K562 (cell line): ENCODE measurements around the gene GBA2. TPM values are rescaled to one million over a fixed set of nuclear protein-coding genes. Genes with fewer than 3 reads are reported as not detected.
A peak's percentile ranks its signal among the peaks of the same experiment; 100 is the strongest.

Experiments
- CREM ChIP-seq: IDR thresholded peaks from 2 replicates; pipeline ENCODE4 v1.6.1; 2014; ENCODE audit warnings: antibody characterized with exemption, low read depth
- FOXA1 ChIP-seq: fragments of 450-650 bp; IDR thresholded peaks from 2 replicates; pipeline ENCODE4 v1.6.1; 2016; ENCODE audit warnings: mild to moderate bottlenecking, borderline replicate concordance
- HDAC1 ChIP-seq, 2 experiments: fragments of 450-650 bp; IDR thresholded peaks; 2 replicates each; pipeline ENCODE4 v1.6.1; 2016 to 2017; ENCODE audit warnings: inconsistent platforms in 1 of 2, mild to moderate bottlenecking in 1 of 2, moderate library complexity in 1 of 2
- HDAC2 ChIP-seq: fragments of 450-650 bp; IDR thresholded peaks from 2 replicates; pipeline ENCODE4 v1.6.1; 2016; ENCODE audit warnings: mild to moderate bottlenecking
- HNRNPK ChIP-seq: fragments of 200-400 bp; formaldehyde crosslinking; IDR thresholded peaks from one replicate; pipeline ENCODE4 v1.6.1; 2018; ENCODE audit warnings: mild to moderate bottlenecking, low read depth, low read length; ENCODE audit not compliant: poor library complexity, severe bottlenecking
- KDM4B ChIP-seq, 2 experiments: fragments of 450-650 bp in 1 of 2; sonication (generic) in 1 of 2; IDR thresholded peaks; 2 replicates each; pipeline ENCODE4 v1.6.1; 2016 to 2017; ENCODE audit warnings: borderline replicate concordance in 2 of 2, antibody characterized with exemption in 1 of 2, low read depth in 1 of 2, mild to moderate bottlenecking in 1 of 2
- KHSRP ChIP-seq: fragments of 450-650 bp; IDR thresholded peaks from 2 replicates; pipeline ENCODE4 v1.6.1; 2017
- MTF1 ChIP-seq: fragments of 250-450 bp; sonication (Bioruptor Pico); IDR thresholded peaks from 2 replicates; pipeline ENCODE4 v1.9.0; 2021; ENCODE audit warnings: moderate library complexity, mild to moderate bottlenecking, inconsistent platforms, borderline replicate concordance
- NCOA1 ChIP-seq: fragments of 450-650 bp; IDR thresholded peaks from 2 replicates; pipeline ENCODE4 v1.6.1; 2016; ENCODE audit warnings: low read depth
- NCOR1 ChIP-seq: fragments of 450-650 bp; IDR thresholded peaks from 2 replicates; pipeline ENCODE4 v1.6.1; 2016; ENCODE audit warnings: mild to moderate bottlenecking, moderate library complexity
- NFATC3 ChIP-seq: fragments of 450-650 bp; IDR thresholded peaks from 2 replicates; pipeline ENCODE4 v1.6.1; 2017; ENCODE audit warnings: mild to moderate bottlenecking
- PRPF4 ChIP-seq: fragments of 200-400 bp; formaldehyde crosslinking; IDR thresholded peaks from one replicate; pipeline ENCODE4 v1.6.1; 2017; ENCODE audit warnings: low read length, low read depth, mild to moderate bottlenecking; ENCODE audit not compliant: insufficient read depth, poor library complexity, severe bottlenecking
- SETDB1 ChIP-seq: IDR thresholded peaks from one replicate; pipeline ENCODE4 v1.6.1; 2012; ENCODE audit warnings: low read length, control low read depth, inconsistent platforms
- SMARCE1 ChIP-seq: fragments of 450-650 bp; IDR thresholded peaks from 2 replicates; pipeline ENCODE4 v1.7.1; 2016; ENCODE audit warnings: mild to moderate bottlenecking
- SNIP1 ChIP-seq: fragments of 450-650 bp; IDR thresholded peaks from 2 replicates; pipeline ENCODE4 v1.7.1; 2017; ENCODE audit warnings: low read depth, mild to moderate bottlenecking
- SP1 ChIP-seq: sonication (generic); formaldehyde crosslinking; IDR thresholded peaks from 2 replicates; pipeline ENCODE4 v1.8.1; 2022; ENCODE audit warnings: mild to moderate bottlenecking, missing genetic modification reagents
- SPI1 ChIP-seq: IDR thresholded peaks from 2 replicates; pipeline ENCODE4 v1.6.1; 2011; ENCODE audit warnings: low read depth, low read length, control low read depth, borderline replicate concordance
- TAF9B ChIP-seq: fragments of 450-650 bp; IDR thresholded peaks from 2 replicates; pipeline ENCODE4 v1.6.1; 2018; ENCODE audit warnings: mild to moderate bottlenecking; ENCODE audit not compliant: partially characterized antibody
- TEAD1 ChIP-seq, 2 experiments: fragments of 450-650 bp in 1 of 2; sonication (generic) in 1 of 2; formaldehyde crosslinking; IDR thresholded peaks; 2 replicates each; pipeline versions ENCODE4 v1.4.0 to v1.8.0; 2020 to 2022; ENCODE audit warnings: mild to moderate bottlenecking in 2 of 2, missing genetic modification reagents in 1 of 2
- TEAD4 ChIP-seq, 2 experiments: sonication (generic) in 1 of 2; formaldehyde crosslinking in 1 of 2; IDR thresholded peaks; 2 replicates each; pipeline versions ENCODE4 v1.6.1 to v1.8.0; 2012 to 2022; ENCODE audit warnings: borderline replicate concordance in 1 of 2, inconsistent platforms in 1 of 2, low read length in 1 of 2, mild to moderate bottlenecking in 1 of 2, missing genetic modification reagents in 1 of 2
- ZBTB8A ChIP-seq: fragments of 450-650 bp; IDR thresholded peaks from 2 replicates; pipeline ENCODE4 v1.6.1; 2018; ENCODE audit warnings: mild to moderate bottlenecking, moderate library complexity; ENCODE audit not compliant: partially characterized antibody
- ZNF124 ChIP-seq: sonication (generic); formaldehyde crosslinking; IDR thresholded peaks from 2 replicates; pipeline ENCODE4 v1.8.1; 2022; ENCODE audit warnings: missing genetic modification reagents
- ZNF184 ChIP-seq: sonication (generic); formaldehyde crosslinking; IDR thresholded peaks from 2 replicates; pipeline ENCODE4 v1.5.0; 2020; ENCODE audit warnings: missing genetic modification reagents
- ZNF3 ChIP-seq: fragments of 250-450 bp; sonication (Bioruptor Pico); IDR thresholded peaks from 2 replicates; pipeline ENCODE4 v1.5.0; 2021; ENCODE audit warnings: mild to moderate bottlenecking, moderate library complexity
- ZNF316 ChIP-seq: fragments of 450-650 bp; IDR thresholded peaks from 2 replicates; pipeline ENCODE4 v1.6.1; 2016
- ZNF507 ChIP-seq: conservative IDR thresholded peaks from 2 replicates; pipeline ENCODE4 v1.6.1; 2017; ENCODE audit warnings: missing genetic modification characterization, missing compliant biosample characterization
- ZNF76 ChIP-seq: fragments of 250-450 bp; sonication (Bioruptor Pico); IDR thresholded peaks from 2 replicates; pipeline ENCODE4 v1.4.0; 2020; ENCODE audit warnings: mild to moderate bottlenecking, moderate library complexity, borderline replicate concordance
- polyA plus RNA-seq, 8 experiments: library from polyadenylated mRNA; depleted of rRNA in 4 of 8; stranded (reverse) in 5 of 8; unstranded in 3 of 8; fragments of >200 nt; fragmentation: Nextera tagmentation in 2 of 8; fragmentation: Illumina TruSeq in 1 of 8; extraction: Ambion mirVana in 2 of 8; extraction: Trizol in 1 of 8; gene quantifications; 2 replicates each; pipeline versions ENCODE4 v1.2.1 to v1.2.3, GENCODE V29; 2011 to 2014; ENCODE audit warnings: inconsistent platforms in 1 of 8, missing spikeins in 1 of 8
- total RNA-seq, 7 experiments: library from RNA; depleted of rRNA in 6 of 7; stranded (reverse); fragments of >200 nt in 6 of 7; fragmentation: Illumina TruSeq in 2 of 7; extraction: Trizol in 2 of 7; gene quantifications; 2 replicates each; pipeline versions ENCODE4 v1.2.1 to v1.2.3, GENCODE V29; 2011 to 2021; ENCODE audit warnings: low replicate concordance in 1 of 7

Gene GBA2
- total and polyA plus RNA-seq, 9 of the 15 experiments (the other 6 are each of a cell fraction or from before 2014, with no cell fraction given): 14.1 to 60.4 (median 32.1) TPM

- TF ChIP-seq ZNF124 (CRISPR knock-in tag) (no peak), TEAD4 (IDR thresholded peaks at IDR 0.05; ENCODE audit: low read length) (peak; percentile 37; the same call in 1 of the 2 replicates), TEAD4 (CRISPR knock-in tag; IDR thresholded peaks at IDR 0.05; ENCODE audit: borderline replicate concordance) (no peak), ZNF184 (no peak), ZNF3 (CRISPR knock-in tag) (no peak), ZNF507 (no peak), NCOR1 (peak; percentile 75), FOXA1 (no peak), SPI1 (no peak), CREM (peak; percentile 92), KHSRP (peak; percentile 22; the same call in 1 of the 2 replicates), MTF1 (CRISPR knock-in tag) (no peak), KDM4B (IDR thresholded peaks at IDR 0.05; ENCODE audit: borderline replicate concordance in 2 of 2, low read depth in 1 of 2) (no peak), NFATC3 (no peak), ZNF76 (no peak), SETDB1 (no peak), ZBTB8A (no peak), PRPF4 (no peak), SNIP1 (no peak; the same call in 1 of the 2 replicates), SP1 (CRISPR knock-in tag) (no peak), ZNF316 (0 out of 2 replicates have a peak, but pooled peaks have one; percentile 5), SMARCE1 (peak; percentile 68), HDAC2 (peak; percentile 19; the same call in 1 of the 2 replicates), HDAC1 (IDR thresholded peaks at IDR 0.05) (0 out of 4 replicates have a peak, but pooled peaks of 1 of the 2 experiments have one; percentile 46), TAF9B (peak; percentile 39), TEAD1 (CRISPR knock-in tag; IDR thresholded peaks at IDR 0.05) (no peak), NCOA1 (peak; percentile 43; the same call in 1 of the 2 replicates), HNRNPK (no peak)
Measured at GRCh38 chr9:35731415-35732184, 17.4 kb downstream of the GBA2 start (continued).
